CD4-positive, alpha-beta T cell treated with Interleukin-15 for 1 hour (primary cell): ENCODE results near the gene HTR1D.
A peak's percentile ranks its signal among the peaks of the same experiment; 100 is the strongest.

ENCODE experiments used
- DNase-seq: peaks from one replicate; pipeline ENCODE4 v3.0.0-alpha.2; 2020

HTR1D gene

GRCh38 chr1:23184212-23184934 is 32.9 kb downstream of the HTR1D start:
- no peak for DNase-seq

DNA sequence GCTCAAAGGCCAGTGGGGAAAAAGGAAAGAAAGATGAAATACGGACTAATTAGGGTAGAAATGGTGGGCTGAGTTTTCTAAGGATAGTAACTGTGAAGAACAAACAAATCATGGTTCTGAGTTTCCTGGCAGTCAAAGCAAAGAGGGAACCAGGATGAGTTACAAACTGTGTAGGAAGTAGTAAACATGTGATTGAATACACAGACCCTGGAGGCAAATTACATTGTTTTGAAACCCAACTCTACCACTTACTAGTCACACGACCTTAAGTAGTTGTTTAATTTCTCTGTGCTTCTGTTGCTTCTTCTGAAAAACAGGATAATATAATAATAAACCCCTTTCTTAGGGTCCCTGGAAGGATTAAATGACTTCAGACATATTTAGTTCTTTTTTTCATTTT is 37.4 kb downstream of the HTR1D start:
- no peak for DNase-seq

DNA sequence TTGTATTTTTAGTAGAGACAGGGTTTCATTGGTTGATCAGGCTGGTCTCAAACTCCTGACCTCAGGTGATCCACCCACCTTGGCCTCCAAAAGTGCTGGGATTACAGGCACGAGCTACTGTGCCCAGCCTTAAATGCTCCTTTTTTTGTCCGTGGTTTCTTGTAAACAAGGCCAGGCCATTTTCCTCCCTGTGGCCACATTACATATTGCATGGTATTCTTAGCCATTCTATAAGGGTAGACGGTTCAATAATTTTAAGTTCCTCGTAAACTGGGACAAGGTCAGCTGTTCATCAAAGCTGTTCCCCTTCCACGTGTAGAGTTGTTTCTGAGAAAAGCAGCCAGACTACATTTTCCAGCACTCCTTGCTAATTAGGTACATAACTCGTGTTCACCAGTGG is 38.4 kb downstream of the HTR1D start:
- no peak for DNase-seq

DNA sequence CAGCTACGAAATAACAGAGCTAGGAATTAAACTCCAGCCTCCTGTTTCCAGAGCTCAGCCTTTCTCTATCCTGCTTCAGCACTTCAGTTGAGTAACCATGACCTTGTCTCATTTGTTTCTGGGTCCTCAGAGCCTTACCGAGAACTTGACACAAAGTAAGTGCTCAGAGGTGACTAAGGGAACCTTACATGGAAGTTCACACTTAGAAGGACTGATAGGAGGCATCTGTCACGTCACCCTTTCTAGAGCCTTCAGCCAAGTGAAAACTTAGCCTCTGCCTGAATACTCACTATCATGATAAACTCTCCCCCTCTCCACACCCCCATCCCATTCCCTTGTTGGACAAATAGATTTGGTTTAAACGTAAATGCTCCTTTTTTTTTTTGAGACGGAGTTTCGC is 38.9 kb downstream of the HTR1D start:
- DNase-seq, result no peak

- peak; percentile 61 for DNase-seq
Measured at GRCh38 chr1:23177438-23178380, 39.6 kb downstream of the HTR1D start.

- DNase-seq, result no peak
Measured at GRCh38 chr1:23177031-23177430, 40.3 kb downstream of the HTR1D start.

DNA sequence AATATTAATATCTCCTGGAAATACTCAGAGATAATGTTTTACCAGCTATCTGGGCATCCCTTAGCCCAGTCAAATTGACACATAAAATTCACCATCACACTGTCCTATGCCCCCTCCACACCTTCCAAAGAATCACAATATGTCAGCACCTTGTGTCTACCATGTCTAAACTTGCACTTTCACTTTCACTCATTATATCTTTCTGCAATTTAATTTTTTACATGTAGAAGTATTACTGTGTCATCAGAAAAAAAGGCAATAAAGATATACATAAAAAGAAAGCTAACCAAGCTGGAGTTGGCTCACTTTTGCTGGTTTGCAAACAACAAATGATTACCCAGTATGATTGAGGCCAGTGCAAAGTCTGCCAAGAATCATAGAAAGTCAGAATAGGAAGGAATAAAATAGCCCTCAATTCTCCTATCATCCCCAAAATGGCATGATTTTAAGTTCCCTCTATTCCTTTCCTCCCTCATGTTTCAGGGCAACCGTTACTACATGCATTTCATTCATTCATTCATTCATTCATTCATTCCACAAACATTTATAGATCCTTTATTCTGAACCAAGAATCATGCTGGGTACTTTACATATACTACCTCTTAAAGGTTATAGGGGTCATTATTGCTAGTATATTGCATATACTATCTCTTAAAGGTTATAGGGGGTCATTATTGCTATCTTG is 42.7 kb downstream of the HTR1D start:
- DNase-seq, result no peak

DNA sequence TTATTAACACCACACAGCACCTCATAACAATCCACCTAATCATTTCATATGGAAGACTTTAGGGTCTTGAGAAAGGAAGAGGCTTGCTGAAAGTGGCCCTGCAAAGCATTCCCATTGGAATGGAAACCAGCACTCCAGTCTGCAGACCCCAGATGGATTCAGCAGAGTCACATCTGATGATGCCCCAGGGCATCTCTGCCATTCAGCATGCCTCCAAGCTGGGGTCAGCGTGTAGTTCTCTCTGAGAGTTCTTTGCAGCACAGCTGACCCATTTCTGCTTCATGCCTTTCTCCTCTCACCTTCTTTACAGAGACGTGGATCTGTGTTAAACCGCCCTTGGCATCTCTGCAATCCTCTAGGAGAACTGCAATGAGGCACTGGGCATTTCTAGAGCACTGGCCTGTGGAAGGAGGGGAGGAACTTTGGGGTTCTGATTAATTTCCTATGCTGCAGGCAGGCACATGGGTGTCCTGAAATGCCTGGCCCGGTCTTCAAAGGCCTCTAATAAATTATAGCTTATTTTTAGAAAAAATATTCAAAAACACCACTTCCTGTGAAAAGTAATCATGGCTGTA is 46.0 kb downstream of the HTR1D start:
- no peak for DNase-seq

DNA sequence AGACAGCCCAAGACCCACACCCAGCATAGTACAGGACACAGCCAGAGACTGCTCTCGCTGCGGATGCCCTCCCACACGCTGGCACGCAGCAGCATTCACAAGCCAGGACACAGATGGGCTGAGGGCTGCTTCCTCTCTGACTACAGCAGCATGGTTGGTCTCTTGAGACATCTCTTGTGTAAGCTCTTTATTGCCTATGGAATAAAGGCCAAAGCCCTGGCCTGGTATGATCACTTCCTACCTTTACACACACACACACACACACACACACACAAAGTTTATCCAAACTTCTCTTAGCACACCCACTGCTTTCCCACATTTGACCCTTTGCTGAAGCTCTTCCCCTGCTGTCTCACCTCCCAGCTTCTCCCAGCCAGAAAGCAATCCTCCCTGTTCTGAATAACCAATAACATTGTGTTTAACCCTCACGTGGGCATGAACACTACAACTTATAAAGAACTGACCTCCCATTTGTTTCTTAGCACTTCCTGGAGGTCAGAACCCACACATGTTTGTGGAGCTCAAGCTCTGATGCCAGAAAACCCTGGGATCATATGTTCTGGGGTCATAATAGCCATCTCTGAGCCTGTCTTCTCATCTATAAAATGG is 47.5 kb downstream of the HTR1D start:
- DNase-seq, result peak; percentile 61

DNA sequence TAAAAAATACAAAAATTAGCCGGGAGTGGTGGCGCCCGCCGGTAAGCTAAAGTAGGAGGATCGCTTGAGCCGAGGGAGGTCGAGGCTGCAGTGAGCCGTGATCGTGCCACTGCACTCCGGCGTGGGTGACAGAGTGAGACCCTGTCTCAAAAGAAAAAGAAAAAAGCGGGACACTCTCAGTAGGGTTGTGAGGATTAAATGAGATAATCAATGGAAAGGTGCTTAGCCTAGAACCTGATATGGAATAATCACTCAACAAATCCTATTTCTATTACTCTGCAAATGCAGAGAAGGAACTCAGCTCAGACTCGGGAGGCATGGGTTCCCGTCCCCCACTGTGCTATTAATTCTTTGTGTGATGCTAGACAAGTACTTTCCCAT is 48.1 kb downstream of the HTR1D start:
- no peak for DNase-seq

DNA sequence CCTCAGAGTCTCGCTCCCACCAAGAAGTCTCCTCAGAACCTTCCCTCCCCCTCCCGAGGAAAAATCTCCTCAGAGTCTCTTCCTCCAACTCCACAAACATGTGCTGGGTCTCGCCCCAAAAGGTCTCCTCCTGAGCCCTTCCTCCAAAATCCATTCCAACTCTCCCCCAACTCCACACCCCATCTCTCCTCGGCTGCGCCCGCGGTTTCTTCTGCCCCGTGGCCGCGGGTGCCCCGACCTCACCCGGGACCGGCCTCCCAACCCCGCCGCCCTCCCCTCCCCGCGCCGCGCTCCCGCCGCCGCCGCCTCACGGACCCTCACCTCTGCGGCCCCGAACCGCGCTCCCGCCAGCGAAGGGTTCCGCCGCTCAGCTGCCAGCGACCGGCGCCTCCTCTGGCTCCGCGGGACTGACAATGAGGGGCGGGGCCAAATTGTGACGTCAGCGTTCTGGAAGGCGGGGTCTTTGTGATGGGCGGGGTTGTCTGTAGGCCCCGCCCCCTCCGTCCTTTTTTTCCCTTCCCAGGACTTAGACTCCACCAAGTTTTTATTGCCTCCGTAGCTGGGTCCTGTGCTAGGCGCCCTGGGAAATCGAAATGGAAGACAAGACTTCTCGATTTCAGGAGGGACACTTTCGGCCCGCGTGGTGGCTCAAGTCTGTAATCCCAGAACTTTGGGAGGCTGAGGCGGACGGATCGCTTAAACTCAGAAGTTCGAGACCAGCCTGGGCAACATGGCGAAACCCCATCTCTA is 48.7 kb downstream of the HTR1D start, which contains the start of gene LUZP1:
LUZP1 (minus strand) TSS at position 412 of the 750 bp plus-strand sequence.
- DNase-seq, result peak; percentile 78

DNA sequence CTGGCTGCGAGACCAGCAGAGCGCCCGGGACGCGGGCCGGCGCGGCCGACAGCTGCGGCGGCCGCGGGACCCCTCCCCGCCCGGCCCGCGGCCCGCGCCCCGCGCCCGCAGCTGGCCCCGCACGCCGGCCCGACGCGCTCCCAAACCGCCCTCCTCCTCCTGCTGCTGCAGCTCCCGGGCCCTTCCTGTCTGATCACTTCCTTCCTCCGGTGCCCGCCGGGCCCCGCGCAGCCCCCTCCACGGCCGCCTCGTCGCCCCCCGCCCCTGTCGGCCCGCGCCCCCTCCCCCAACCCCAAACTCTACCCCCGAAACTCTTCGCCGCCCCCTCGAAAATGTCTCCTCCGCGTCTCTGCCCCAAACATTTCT is 49.2 kb downstream of the HTR1D start:
- DNase-seq, result no peak

DNA sequence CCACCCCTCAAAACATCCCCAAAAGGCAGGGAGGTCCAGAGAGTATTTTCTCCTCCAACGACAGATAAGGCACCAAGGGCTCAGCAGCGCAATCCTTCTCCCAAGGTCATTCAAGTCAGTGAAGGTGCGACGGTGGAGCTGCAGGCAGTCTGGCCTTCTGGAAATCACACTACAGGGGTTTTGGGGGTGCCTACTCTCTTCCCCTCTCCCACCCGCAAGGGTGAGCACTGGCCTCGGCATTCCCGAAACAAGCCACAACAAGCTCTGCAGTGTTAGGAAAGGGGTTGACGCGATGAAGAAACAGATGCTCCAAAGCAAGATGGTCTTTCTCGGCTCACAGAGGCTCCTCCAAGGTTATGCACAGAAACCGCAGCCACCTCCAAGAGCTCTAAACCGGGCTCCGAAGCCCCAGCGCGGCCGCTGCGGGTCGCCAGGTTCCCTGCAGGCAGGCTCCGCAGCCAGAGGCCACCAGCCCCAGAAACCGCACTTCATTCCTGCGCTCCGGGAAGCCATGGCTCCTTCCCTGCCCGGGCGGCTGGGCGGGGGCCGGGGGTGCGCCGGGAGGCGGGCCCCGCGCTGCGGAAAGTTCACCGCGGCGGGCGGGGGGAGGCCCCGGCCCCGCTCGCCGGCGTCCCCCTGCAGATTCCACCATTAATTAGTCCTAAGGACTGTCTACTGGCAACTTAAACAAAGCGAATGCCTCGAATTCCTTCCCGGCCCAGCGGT is 49.8 kb downstream of the HTR1D start:
- DNase-seq, result no peak

DNA sequence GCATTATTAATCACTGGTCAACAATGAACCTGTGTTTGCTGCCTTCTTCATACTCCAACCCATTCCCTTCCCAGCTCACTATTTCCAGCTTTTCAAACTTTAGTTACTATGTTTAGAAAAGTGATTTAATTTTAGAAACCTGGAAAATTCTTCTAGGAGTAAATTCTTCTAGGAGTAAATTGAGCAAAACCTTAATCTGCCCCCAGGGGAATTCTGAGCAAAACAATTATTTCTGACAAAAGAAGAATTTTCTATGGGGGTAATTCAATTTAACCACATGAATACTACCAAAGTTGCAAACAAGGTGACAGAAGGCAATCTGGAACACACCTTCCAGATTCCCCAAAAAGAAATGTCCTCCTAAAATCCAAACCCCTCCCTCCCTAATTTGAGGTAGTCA is 50.4 kb downstream of the HTR1D start:
- DNase-seq, result no peak

GRCh38 chr1:23163395-23163794 is 53.9 kb downstream of the HTR1D start:
- DNase-seq, result no peak

DNA sequence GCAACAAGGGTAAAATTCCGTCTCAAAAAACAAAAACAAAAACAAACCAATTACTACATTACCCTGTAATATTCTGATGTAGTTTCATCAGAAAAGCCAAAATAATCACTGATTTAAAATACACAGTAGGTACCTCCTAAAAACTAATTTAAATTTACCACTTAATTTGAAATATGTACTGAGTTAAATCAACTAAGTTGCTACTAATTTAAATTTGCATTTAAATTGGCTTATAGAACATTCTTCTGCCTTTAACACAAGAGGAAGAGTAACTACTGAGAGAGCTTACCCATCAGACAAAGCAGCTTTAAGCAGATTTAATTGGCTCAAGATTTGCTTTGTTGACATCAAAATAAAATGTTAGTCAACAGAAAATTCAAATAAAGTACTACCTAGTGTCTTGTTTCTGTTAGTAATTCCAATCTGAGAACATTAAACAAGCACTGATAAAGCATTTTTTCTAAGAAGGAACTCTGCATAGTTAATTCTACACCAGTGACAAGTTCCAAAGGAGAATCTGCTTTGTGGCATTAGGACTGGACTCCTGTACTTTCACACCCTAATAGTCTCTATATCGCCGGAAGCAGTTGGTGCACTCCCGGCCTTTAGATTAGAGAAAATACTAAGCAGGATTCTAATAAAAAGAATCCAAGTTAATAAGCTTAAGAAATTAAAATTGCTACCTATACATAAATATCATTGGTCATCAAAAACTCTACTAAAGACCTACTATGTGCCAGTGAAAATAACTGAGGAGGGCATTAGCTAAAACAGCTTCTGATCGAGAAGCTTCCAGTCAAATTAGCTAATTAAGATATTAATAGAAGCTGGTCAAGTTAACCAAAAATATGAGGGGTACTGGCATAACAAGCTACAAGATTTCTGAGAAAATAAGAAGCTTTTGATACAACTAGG is 57.1 kb downstream of the HTR1D start:
- no peak for DNase-seq

- DNase-seq, result no peak
Measured at GRCh38 chr1:23156940-23157339, 60.4 kb downstream of the HTR1D start.

- DNase-seq, result no peak
Measured at GRCh38 chr1:23152966-23153684, 64.2 kb downstream of the HTR1D start.

DNA sequence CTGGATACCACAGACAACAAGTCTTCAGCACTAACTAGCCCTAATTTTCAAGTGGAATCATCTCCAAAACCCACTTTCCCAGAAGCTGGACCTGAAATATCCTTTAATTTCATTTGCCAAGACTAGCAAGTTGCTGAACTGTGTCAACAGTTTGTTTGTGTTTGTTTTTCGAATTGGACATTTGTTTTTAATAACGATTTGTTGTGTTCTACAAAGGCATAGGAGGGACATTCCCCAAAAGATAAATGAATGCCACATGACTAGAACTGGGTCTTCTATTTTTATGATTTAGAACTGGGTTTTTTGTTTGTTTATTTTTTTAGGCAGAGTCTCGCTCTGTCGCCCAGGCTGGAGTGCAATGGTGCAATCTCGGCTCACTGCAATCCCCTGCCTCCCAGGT is 66.6 kb downstream of the HTR1D start:
- DNase-seq, result no peak

- no peak for DNase-seq
Measured at GRCh38 chr1:23150125-23150524, 67.2 kb downstream of the HTR1D start.
